HepG2 (cell line): ENCODE data around the gene DHRS1. TPM values are rescaled to one million over a fixed set of nuclear protein-coding genes. Genes with fewer than 3 reads are reported as not detected.

ENCODE experiments used
- ADNP ChIP-seq: sonication (generic); formaldehyde crosslinking; IDR thresholded peaks from 2 replicates; pipeline ENCODE4 v1.4.0; 2020; ENCODE audit warnings: missing genetic modification reagents
- AKNA ChIP-seq: sonication (generic); formaldehyde crosslinking; IDR thresholded peaks from 2 replicates; pipeline ENCODE4 v1.4.0; 2020; ENCODE audit warnings: missing genetic modification reagents, borderline replicate concordance
- DMAP1 ChIP-seq: IDR thresholded peaks from 2 replicates; pipeline ENCODE4 v1.6.1; 2016
- FOXJ3 ChIP-seq: sonication (generic); formaldehyde crosslinking; IDR thresholded peaks from 2 replicates; pipeline ENCODE4 v1.4.0; 2020; ENCODE audit warnings: missing genetic modification reagents, mild to moderate bottlenecking, borderline replicate concordance
- GFI1 ChIP-seq: sonication (generic); formaldehyde crosslinking; IDR thresholded peaks from 2 replicates; pipeline ENCODE4 v1.5.0; 2020; ENCODE audit warnings: missing genetic modification reagents, mild to moderate bottlenecking, borderline replicate concordance
- KDM1A ChIP-seq: IDR thresholded peaks from 2 replicates; pipeline ENCODE4 v1.6.1; 2016; ENCODE audit warnings: missing compliant biosample characterization
- POLR2AphosphoS2 ChIP-seq: IDR thresholded peaks from 2 replicates; pipeline ENCODE4 v1.6.1; 2011; ENCODE audit warnings: low read depth, low read length, improper control_type of control experiment
- REXO4 ChIP-seq: sonication (generic); formaldehyde crosslinking; IDR thresholded peaks from 2 replicates; pipeline ENCODE4 v1.8.0; 2022; ENCODE audit warnings: missing genetic modification reagents, mild to moderate bottlenecking, borderline replicate concordance
- SNRNP70 ChIP-seq: fragments of 200-400 bp; formaldehyde crosslinking; IDR thresholded peaks from 2 replicates; pipeline ENCODE4 v1.6.1; 2017; ENCODE audit warnings: mild to moderate bottlenecking, low read depth, low read length, moderate library complexity
- TAF15 ChIP-seq: fragments of 200-400 bp; formaldehyde crosslinking; IDR thresholded peaks from one replicate; pipeline ENCODE4 v1.6.1; 2018; ENCODE audit warnings: mild to moderate bottlenecking, low read depth, low read length; ENCODE audit not compliant: poor library complexity, severe bottlenecking
- TBX3 ChIP-seq: fragments of 450-650 bp; IDR thresholded peaks from 2 replicates; pipeline ENCODE4 v1.6.1; 2017; ENCODE audit warnings: antibody characterized with exemption, mild to moderate bottlenecking, inconsistent platforms, borderline replicate concordance
- TFDP1 ChIP-seq: IDR thresholded peaks from 2 replicates; pipeline ENCODE4 v1.6.1; 2016; ENCODE audit warnings: missing compliant biosample characterization, missing genetic modification reagents, borderline replicate concordance
- XBP1 ChIP-seq: sonication (generic); formaldehyde crosslinking; IDR thresholded peaks from 2 replicates; pipeline ENCODE4 v1.5.0; 2020; ENCODE audit warnings: missing genetic modification reagents
- ZFAT ChIP-seq: sonication (generic); formaldehyde crosslinking; conservative IDR thresholded peaks from 2 replicates; pipeline ENCODE4 v1.8.1; 2023; ENCODE audit warnings: missing genetic modification reagents, inconsistent platforms
- ZMYM4 ChIP-seq: sonication (generic); formaldehyde crosslinking; IDR thresholded peaks from 2 replicates; pipeline ENCODE4 v1.8.1; 2023; ENCODE audit warnings: mild to moderate bottlenecking, missing genetic modification reagents
- ZNF17 ChIP-seq: sonication (generic); formaldehyde crosslinking; IDR thresholded peaks from 2 replicates; pipeline ENCODE4 v1.5.0; 2020; ENCODE audit warnings: mild to moderate bottlenecking, missing genetic modification reagents
- ZNF431 ChIP-seq: sonication (generic); formaldehyde crosslinking; IDR thresholded peaks from 2 replicates; pipeline ENCODE4 v1.9.0; 2022; ENCODE audit warnings: missing genetic modification reagents, low read depth, mild to moderate bottlenecking, borderline replicate concordance
- ZNF713 ChIP-seq: sonication (generic); formaldehyde crosslinking; IDR thresholded peaks from 2 replicates; pipeline ENCODE4 v1.4.0; 2020; ENCODE audit warnings: mild to moderate bottlenecking, missing genetic modification reagents
- ZNF772 ChIP-seq: sonication (generic); formaldehyde crosslinking; IDR thresholded peaks from 2 replicates; pipeline ENCODE4 v1.5.0; 2020; ENCODE audit warnings: mild to moderate bottlenecking, missing genetic modification reagents
- ZNF780A ChIP-seq: sonication (generic); formaldehyde crosslinking; IDR thresholded peaks from 2 replicates; pipeline ENCODE4 v1.8.0; 2022; ENCODE audit warnings: mild to moderate bottlenecking, missing genetic modification reagents, moderate library complexity
- ZNF790 ChIP-seq: sonication (generic); formaldehyde crosslinking; IDR thresholded peaks from 2 replicates; pipeline ENCODE4 v1.8.0; 2022; ENCODE audit warnings: missing genetic modification reagents, mild to moderate bottlenecking, borderline replicate concordance
- polyA plus RNA-seq, 8 experiments: library from polyadenylated mRNA; depleted of rRNA in 3 of 8; stranded (reverse) in 7 of 8; unstranded in 1 of 8; fragments of >200 nt; fragmentation: Illumina TruSeq in 4 of 8; extraction: Trizol in 4 of 8; gene quantifications; 2 replicates each; pipeline versions ENCODE4 v1.2.1 to v1.2.3, GENCODE V29; 2011 to 2016; ENCODE audit warnings: low read depth in 4 of 8, missing spikeins in 1 of 8, mixed read lengths in 1 of 8; ENCODE audit not compliant: insufficient read depth in 1 of 8
- total RNA-seq, 5 experiments: library from RNA; depleted of rRNA; stranded (reverse); fragments of >200 nt; fragmentation: Illumina TruSeq; extraction: Trizol; gene quantifications; 2 replicates each; pipeline ENCODE4 v1.2.3, GENCODE V29; 2016; ENCODE audit warnings: low read depth in 1 of 5
- TF ChIP-seq, protein P1 (sequence below): sonication (generic); formaldehyde crosslinking; IDR thresholded peaks from 2 replicates; pipeline ENCODE4 v1.4.0; 2020; ENCODE audit warnings: low read depth, mild to moderate bottlenecking, missing genetic modification reagents
- TF ChIP-seq, protein P2 (sequence below): sonication (generic); formaldehyde crosslinking; IDR thresholded peaks from 2 replicates; pipeline ENCODE4 v1.4.0; 2020; ENCODE audit warnings: mild to moderate bottlenecking, missing genetic modification reagents

The DHRS1 gene
- total and polyA plus RNA-seq, 2 of the 13 experiments (the other 11 are each of a cell fraction or from before 2014, with no cell fraction given), result 49.8 to 60.8 TPM

GRCh38 chr14:24315807-24316596 lies 16.4 kb upstream of the DHRS1 start (continued):
- TF ChIP-seq FOXJ3, result peak; percentile 75; the same call in 1 of the 2 replicates
- TF ChIP-seq ZNF772, result peak; percentile 96
- TF ChIP-seq AKNA (CRISPR knock-in tag), result peak; percentile 97
- TF ChIP-seq ZNF790, result peak; percentile 98; the same call in 1 of the 2 replicates
- TF ChIP-seq TAF15, result no peak
- TF ChIP-seq POLR2AphosphoS2, result no peak
- TF ChIP-seq DMAP1 (CRISPR knock-in tag), result peak; percentile 84; the same call in 1 of the 2 replicates
- TF ChIP-seq TFDP1, result peak; percentile 99
- TF ChIP-seq ZNF713 (CRISPR knock-in tag), result peak; percentile 98
- no peak for TF ChIP-seq GFI1
- TF ChIP-seq, protein P1, sequence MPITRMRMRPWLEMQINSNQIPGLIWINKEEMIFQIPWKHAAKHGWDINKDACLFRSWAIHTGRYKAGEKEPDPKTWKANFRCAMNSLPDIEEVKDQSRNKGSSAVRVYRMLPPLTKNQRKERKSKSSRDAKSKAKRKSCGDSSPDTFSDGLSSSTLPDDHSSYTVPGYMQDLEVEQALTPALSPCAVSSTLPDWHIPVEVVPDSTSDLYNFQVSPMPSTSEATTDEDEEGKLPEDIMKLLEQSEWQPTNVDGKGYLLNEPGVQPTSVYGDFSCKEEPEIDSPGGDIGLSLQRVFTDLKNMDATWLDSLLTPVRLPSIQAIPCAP (CRISPR knock-in tag), result peak; percentile 93; the same call in 1 of the 2 replicates
- TF ChIP-seq ZFAT (CRISPR knock-in tag), result peak; percentile 96
- peak; percentile 82; the same call in 1 of the 2 replicates for TF ChIP-seq XBP1 (CRISPR knock-in tag)
- TF ChIP-seq SNRNP70, result no peak
- TF ChIP-seq, protein P2, sequence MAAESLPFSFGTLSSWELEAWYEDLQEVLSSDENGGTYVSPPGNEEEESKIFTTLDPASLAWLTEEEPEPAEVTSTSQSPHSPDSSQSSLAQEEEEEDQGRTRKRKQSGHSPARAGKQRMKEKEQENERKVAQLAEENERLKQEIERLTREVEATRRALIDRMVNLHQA, result no peak
- peak; percentile 50; the same call in 1 of the 2 replicates for TF ChIP-seq KDM1A
- no peak for TF ChIP-seq ZNF17 (CRISPR knock-in tag)
- peak; percentile 97 for TF ChIP-seq REXO4 (CRISPR knock-in tag)
- TF ChIP-seq ZMYM4 (CRISPR knock-in tag), result no peak
- peak; percentile 97 for TF ChIP-seq ZNF431 (CRISPR knock-in tag)
- no peak; the same call in 1 of the 2 replicates for TF ChIP-seq ADNP (CRISPR knock-in tag)
- no peak; the same call in 1 of the 2 replicates for TF ChIP-seq TBX3
- no peak for TF ChIP-seq ZNF780A
